Measurements from ENCODE around the gene LCE1A.

- TF ChIP-seq HOXA7 (CRISPR knock-in tag; IDR thresholded peaks at IDR 0.05; ENCODE audit: borderline replicate concordance): no peak
- TF ChIP-seq ZNF114 (tag by site-specific recombination; IDR thresholded peaks at IDR 0.05): no peak
- no peak for TF ChIP-seq ZNF610 (tag by site-specific recombination; IDR thresholded peaks at IDR 0.05; ENCODE audit: borderline replicate concordance)
- no peak for TF ChIP-seq CTCF (tag by site-specific recombination; IDR thresholded peaks at IDR 0.05)
- TF ChIP-seq ZBTB11 (tag by site-specific recombination; conservative IDR thresholded peaks at IDR 0.05; ENCODE audit: low read depth): no peak
- TF ChIP-seq, protein P1, sequence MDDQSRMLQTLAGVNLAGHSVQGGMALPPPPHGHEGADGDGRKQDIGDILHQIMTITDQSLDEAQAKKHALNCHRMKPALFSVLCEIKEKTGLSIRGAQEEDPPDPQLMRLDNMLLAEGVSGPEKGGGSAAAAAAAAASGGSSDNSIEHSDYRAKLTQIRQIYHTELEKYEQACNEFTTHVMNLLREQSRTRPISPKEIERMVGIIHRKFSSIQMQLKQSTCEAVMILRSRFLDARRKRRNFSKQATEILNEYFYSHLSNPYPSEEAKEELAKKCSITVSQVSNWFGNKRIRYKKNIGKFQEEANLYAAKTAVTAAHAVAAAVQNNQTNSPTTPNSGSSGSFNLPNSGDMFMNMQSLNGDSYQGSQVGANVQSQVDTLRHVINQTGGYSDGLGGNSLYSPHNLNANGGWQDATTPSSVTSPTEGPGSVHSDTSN (CRISPR knock-in tag; IDR thresholded peaks at IDR 0.05): no peak
- TF ChIP-seq ZNF121 (tag by site-specific recombination; IDR thresholded peaks at IDR 0.05): no peak
- no peak for TF ChIP-seq ZNF366 (tag by site-specific recombination; conservative IDR thresholded peaks at IDR 0.05)
- TF ChIP-seq ZNF324 (tag by site-specific recombination; IDR thresholded peaks at IDR 0.05): no peak
- TF ChIP-seq ZNF274 (IDR thresholded peaks at IDR 0.05; ENCODE audit: low read length): no peak
- no peak for TF ChIP-seq ZNF274 (tag by site-specific recombination; IDR thresholded peaks at IDR 0.05; ENCODE audit: borderline replicate concordance)
- TF ChIP-seq ZNF140 (tag by site-specific recombination; IDR thresholded peaks at IDR 0.05): no peak
- no peak for TF ChIP-seq ZNF169 (tag by site-specific recombination; IDR thresholded peaks at IDR 0.05)
- no peak for TF ChIP-seq ZIC2 (tag by site-specific recombination; IDR thresholded peaks at IDR 0.05)
- TF ChIP-seq ZNF148 (tag by site-specific recombination; IDR thresholded peaks at IDR 0.05; ENCODE audit: borderline replicate concordance): no peak
Measured at GRCh38 chr1:152861374-152861773, 34.1 kb downstream of the LCE1A start.
